8988T (cell line): ENCODE measurements around the gene ATG2A.

Experiments used
- DNase-seq: peaks from one replicate; pipeline ENCODE4 v3.0.0; 2011

Gene ATG2A

GRCh38 chr11:64867748-64868462 is 49.1 kb downstream of the ATG2A start:
- DNase-seq = no peak

DNA sequence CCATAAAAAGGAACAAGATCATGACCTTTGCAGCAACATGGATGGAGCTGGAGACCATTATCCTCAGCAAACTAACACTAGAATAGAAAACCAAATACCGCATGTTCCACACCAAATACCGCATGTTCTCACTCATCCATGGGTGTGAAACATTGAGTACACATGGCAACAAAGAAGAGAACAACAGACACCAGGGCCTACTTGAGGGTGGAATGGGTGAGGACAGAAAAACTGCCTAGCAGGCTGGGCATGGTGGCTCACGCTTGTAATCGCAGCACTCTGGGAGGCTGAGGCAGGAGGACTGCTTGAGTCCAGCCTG is 50.9 kb downstream of the ATG2A start:
- no peak for DNase-seq

GRCh38 chr11:64865286-64866172 is 51.5 kb downstream of the ATG2A start:
- DNase-seq = no peak

GRCh38 chr11:64864473-64865285 is 52.3 kb downstream of the ATG2A start:
- DNase-seq = no peak

- DNase-seq = no peak
Observed at GRCh38 chr11:64864135-64864472, 52.9 kb downstream of the ATG2A start.

DNA sequence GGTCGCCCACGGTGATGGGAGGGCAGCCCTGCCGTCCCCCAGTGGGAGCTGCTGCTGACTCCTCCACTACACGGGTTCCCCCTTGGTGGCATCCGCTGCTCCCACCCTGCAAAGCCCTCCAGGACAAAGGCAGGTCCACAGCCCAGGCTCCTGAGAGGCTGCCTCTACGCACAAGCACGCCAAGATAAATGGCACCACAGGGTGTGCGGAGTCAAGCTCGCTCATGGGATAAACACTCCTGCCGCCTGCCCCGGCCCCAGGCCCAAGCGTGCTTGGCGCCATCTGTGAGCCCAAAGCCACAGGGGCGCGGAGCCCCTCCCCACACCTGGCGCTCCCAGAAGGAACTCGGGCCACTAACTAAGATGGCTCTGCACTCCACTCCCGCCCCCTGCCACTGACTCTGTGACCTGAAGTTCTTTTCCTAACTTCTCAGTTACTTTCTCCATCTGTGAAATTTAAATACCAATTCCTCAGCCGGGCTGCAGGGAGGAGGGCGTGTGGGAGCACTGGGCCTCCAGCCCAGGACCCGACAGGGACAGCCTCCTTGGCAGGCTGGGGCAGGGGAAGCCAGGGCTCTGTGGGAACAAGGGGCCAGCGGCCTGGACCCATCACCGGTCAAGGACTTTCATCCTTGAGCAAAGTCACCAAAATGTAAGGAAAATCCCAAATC is 53.5 kb downstream of the ATG2A start:
- DNase-seq = no peak

GRCh38 chr11:64862987-64863390 is 54.0 kb downstream of the ATG2A start:
- DNase-seq = no peak

DNA sequence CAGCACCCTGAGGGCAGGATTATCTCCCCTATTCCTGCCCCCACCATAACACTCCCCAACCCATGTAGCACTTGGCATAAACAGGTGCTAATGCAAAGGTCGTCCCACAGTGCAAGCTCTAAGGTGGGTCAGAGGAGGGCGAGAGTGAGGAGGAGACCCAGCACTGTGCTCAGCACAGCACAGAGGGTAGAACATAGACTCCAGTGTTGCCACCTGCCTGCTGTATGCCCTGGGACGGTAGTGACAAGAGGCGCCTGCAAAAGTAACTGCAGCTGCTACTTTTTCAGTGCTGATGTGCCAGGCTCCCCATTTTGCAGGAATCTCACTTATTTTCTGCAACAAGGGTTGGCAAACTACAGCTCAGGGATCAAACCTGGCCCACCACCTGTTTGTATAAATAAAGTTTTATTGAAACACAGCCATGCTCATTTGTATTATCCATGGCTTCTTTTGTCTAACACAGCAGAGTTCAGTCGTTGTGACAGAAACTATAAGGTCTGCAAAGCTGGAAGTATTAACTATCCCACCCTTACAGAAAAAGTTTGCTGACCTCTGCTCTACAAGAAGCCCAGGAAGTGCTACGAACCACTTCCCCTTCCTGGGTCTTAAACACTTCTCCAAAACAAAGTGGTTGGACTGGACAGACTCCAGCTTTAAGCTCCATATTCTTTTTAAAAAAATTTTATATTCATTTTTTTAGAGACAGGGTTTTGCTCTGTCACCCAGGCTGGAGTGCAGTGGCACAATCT is 55.6 kb downstream of the ATG2A start:
- no peak for DNase-seq

- DNase-seq = no peak
Observed at GRCh38 chr11:64859542-64860414, 57.2 kb downstream of the ATG2A start.

DNA sequence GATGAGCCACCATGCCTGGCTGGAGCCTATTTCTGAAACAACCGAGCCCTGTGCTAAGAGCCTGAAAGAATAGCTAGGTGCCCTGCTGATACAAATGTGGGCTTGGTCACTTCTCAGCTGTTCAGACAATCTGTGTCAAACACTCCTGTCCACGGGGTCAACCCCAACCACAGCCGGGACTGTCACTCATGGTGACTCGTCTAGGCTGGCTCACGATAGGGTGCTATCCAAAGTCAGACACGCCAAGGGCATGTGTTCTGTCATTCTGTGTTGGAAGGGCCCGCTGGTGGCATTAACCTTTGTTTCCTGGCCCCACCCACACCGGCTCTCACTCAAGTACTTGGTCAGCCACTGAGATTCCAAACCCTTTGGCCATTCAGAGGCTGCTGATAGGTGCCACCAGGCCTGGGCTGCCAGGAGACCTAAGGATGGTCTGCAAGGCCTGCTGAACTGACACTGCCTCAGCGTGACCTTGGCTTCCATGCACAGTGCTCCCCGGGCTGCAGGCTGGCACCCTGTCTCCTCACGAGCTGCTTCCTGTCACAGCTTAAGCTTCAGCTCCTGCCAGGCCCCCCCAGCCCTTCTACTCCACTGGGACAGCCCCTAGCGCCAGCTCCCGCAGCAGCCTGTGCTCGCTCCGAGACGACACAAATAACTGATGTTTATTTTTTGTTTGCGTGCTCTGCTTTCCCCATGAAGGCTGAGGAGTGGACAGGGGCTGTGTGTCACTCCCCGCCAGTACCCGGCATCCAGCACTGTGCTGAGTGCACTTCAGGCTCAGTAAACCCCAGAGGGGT is 58.3 kb downstream of the ATG2A start:
- DNase-seq = no peak

DNA sequence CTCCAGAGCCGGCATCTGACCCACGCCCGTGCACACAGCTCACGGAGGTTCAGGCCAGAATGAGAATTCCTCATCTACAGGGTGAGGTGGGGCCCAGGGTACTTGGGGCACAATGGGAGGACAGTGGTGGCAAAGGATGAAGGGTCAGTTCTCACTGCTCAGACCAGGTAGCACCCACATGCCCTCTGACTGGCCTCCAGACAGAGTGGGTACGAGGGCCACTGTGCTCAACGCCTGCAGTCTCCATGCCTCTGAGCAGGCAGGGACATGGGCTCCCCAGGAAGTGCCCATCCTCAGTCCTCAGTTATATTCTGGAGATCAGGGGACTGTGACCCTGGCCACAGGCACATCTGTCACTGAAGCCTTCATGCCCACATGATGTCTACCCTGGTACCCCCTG is 59.5 kb downstream of the ATG2A start:
- no peak for DNase-seq

- peak; percentile 92 for DNase-seq
Observed at GRCh38 chr11:64856382-64857227, 60.4 kb downstream of the ATG2A start.

DNA sequence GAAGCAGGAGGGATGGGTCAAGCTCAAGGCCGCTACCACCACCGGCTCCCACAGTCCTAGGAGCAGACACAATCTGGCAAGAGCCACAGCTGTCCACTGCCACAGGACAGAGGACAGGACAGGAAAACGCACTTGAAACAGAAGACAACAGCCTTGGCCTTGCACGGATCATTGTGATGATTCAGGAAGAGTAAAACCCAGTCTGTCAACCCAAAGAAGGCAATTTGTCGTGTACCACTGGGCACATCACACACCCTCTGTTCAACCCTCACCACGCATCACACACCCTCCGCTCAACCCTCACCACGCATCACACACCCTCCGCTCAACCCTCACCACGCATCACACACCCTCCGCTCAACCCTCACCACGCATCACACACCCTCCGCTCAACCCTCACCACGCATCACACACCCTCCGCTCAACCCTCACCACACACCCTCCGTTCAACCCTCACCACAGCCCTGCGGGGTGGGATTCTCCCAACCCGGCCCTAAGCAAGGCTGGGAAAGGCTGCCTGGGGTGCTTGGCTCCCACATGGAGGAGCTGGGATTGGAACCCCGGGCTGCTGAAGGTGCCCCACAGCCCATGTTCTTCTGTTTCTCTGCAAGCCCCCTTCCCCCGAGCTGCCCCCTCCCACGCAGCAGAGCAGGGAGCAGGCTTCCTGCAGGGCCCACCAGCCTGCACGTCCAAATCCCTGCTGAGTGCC is 61.3 kb downstream of the ATG2A start:
- no peak for DNase-seq

- DNase-seq = peak; percentile 98
Observed at GRCh38 chr11:64854534-64855502, 62.2 kb downstream of the ATG2A start.

DNA sequence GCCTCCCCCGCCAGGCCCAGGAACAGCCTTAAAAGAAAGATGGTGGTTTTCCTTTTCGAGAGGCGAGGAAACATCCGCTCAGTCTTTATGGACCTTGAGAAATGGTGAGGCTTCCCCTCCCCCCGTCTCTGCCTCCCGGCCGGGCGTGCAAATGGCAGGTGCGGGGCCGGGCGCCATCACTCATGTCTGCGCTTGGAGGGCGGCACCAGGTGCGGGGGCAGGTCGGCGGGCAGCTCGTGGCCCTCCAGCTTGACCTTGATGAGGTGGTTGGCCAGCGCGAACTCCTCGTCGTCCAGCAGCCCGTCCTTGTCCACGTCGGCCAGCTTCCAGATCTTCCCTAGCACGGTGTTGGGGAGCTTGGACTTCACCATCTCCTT is 62.9 kb downstream of the ATG2A start:
- no peak for DNase-seq

DNA sequence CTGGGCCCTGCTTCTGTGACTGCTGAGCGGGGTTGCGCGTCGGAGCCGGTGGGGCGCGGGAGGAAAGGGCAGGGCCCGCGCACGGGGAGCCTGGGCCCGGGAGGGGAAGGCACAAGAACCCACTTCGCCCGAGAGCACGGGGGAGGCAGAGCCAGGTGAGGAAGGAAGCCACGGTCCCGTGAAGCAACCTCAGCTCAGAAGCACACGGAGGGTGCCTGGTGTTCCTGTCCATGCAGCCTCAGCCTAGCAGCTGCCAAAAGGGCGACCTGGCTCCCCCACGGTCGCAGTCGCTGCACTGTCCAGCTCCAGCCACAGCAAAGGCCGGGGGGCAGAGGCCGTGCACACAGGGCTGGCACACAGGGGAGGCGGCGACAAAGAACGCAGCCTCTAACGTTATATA is 63.3 kb downstream of the ATG2A start:
- no peak for DNase-seq

DNA sequence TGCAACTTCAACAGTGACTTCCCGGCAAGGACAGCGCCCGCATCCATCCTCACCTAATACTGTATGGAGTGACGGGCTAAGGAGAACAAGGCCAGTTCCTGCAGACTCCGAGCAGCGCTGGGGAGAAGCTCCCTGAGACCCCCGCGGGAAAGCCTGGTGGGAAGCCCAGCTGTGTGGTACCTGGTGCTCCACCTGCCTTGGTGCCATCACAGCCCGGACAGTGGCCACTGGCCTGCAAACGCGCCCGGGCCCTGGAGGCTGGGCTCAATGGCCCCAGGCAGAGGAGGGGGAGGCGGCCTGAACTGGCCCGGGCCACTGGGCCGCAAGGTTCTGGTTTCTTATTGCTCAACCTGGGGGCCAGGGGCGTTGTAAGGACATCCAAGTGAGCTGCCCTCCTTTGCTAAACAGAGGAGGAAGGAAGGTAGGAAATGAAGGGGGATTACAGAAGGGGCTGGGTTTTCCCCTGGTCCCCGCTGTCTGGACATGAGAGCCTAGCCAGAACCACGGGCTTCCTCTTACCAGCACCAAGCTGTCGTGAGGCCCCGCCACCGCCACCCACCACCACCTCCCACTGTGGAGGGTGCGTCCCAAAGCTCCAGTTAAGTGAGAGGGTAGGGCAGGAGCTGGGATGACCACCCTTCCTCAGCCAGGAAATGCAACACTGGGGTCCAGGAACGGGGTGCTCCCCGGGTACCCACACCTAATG is 64.1 kb downstream of the ATG2A start:
- no peak for DNase-seq
